Heart left ventricle (tissue), 13 donors: Measurements from ENCODE around the gene FRRS1L.

Source experiments
- CTCF ChIP-seq, 12 donors: fragments of 200-600 bp; sonication (generic) in 4 of 12; IDR thresholded peaks; one replicate each; pipeline versions ENCODE4 v1.5.0 to v1.8.0; 2018 to 2022; ENCODE audit warnings: antibody characterized with exemption in 12 of 12, mild to moderate bottlenecking in 5 of 12
- POLR2A ChIP-seq, 2 donors: fragments of 450-650 bp; IDR thresholded peaks; one replicate each; pipeline ENCODE4 v1.6.1; 2017; ENCODE audit warnings: antibody characterized with exemption in 2 of 2, mild to moderate bottlenecking in 2 of 2, moderate library complexity in 2 of 2
- donor health status: ischemic (EF 13 %, LVEDD 7.1; RV severe dilation, severe dysfunction).
- donor health status: DM: no; HTN: yes; CAD: no.
- donor health status: DM: no; HTN: no; CAD: no.
- donor health status: ischemic (EF 25% LVEDD 6.9; RV normal size, moderate dysfunction).
- donor health status: ischemic (EF 25% LVEDD 5.7; RV mildly dilated, moderate dysfunction).
- donor health status: ischemic (EF 35%, LVEDD 5.7; RV mildly dilated, moderate dysfunction).
- donor health status: nonischemic (EF 11% LVEDD 7.7; RV severe dilation, severe dysfunction).
- donor health status: DM: yes; HTN: yes; CAD: no.
- donor health status: PGD.
- donor health status: ischemic (EF 29% LVEDD 5.4; RV normal size, mild dysfunction).
- donor health status: nonischemic (EF 23%, LVEDD 6.1; RV moderate dilation, normal function).

GRCh38 chr9:109124121-109124520 is 42.9 kb downstream of the FRRS1L start:
- TF ChIP-seq CTCF (IDR thresholded peaks at IDR 0.05) (no peak), POLR2A (IDR thresholded peaks at IDR 0.05) (no peak)
